HG03378 (cell line): ENCODE results near the gene CD22.

Source experiments
- ATAC-seq: cut with Tn5 transposase; IDR thresholded peaks from one replicate; pipeline ENCODE4 v1.9.1; 2021; ENCODE audit warnings: mild to moderate bottlenecking, moderate library complexity; ENCODE audit not compliant: unreplicated experiment

The CD22 gene

DNA sequence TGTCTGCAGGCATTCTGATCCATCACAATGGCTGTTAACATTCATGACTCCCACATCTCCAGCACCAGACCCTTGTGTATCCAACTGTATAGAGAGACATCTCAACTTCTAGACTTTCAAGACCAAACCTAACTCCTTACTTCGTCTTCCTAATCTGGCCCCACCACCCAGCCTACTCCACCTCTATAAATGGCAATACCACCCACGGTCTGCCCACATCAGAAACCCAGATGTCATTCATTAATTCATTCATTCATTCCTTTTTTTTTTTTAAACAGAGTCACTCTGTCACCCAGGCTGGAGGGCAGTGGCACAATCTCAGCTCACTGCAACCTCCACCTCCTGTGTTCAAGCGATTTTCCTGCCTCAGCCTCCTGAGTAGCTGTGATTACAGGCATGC, 52.3 kb downstream of the CD22 start:
- no peak for ATAC-seq

DNA sequence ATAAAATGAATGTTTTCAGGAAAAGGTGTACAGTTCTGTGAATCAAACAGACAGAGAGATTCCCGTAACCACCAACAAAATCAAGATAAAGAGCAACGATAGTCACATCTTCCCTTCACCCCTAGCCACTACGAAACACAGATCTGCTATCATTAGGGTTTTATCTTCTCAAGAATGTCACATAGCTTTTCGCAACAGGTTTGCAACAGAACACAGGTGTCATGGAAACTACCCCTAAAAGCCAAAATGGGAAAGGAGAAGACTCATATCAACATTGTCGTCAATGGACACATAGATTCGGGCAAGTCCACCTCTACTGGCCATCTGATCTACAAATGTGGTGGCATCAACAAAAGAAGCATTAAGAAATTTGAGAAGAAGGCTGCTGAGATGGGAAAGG, 52.9 kb downstream of the CD22 start:
- no peak for ATAC-seq

DNA sequence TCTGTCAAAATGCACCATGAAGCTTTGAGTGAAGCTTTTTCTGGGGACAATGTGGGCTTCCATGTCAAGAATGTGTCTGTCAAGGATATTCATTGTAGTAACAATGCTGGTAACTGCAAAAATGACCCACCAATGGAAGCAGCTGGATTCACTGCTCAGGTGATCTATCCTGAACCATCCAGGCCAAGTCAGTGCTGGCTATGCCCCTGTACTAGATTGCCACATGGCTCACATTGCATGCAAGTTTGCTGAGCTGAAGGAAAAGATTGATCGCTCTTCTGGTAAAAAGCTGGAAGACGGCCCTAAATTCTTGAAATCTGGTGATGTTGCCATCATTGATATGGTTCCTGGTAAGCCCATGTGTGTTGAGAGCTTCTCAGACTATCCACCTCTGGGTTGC, 54.5 kb downstream of the CD22 start:
- ATAC-seq: no peak

DNA sequence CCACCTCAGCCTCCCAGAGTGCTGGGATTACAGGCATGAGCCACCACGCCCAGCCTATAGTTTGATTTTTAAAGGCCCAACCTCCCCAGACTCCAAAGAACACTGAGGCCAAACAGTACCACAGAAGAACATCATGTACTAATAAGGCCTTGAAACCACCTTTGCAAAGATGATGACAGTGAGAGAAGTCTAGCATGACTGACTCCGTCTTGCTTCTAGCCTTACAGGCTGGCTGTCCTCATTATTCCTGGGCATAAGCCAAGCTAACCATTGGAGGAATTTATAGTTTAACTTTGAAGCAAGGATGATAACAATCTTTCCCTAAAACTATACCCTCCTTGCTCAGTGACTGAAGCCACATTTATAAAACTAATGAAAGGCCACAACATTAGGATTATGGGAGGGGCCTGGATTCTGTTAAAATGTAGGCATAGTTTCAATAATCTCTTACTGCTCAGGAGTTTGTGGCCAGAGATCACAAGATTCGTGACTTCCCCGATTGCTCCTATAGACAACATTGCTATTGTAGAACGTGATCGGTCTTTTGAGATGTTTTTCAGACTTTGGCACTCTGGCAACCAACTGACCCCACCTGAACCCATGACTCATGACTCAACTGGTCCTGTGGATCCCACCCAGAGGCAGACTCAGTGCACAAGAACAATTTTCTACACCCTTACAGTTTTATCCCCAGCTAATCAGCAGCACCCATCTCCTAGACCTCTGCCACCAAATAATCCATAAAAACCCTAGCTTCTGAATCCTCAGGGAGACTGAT, 59.5 kb downstream of the CD22 start:
- ATAC-seq: no peak

DNA sequence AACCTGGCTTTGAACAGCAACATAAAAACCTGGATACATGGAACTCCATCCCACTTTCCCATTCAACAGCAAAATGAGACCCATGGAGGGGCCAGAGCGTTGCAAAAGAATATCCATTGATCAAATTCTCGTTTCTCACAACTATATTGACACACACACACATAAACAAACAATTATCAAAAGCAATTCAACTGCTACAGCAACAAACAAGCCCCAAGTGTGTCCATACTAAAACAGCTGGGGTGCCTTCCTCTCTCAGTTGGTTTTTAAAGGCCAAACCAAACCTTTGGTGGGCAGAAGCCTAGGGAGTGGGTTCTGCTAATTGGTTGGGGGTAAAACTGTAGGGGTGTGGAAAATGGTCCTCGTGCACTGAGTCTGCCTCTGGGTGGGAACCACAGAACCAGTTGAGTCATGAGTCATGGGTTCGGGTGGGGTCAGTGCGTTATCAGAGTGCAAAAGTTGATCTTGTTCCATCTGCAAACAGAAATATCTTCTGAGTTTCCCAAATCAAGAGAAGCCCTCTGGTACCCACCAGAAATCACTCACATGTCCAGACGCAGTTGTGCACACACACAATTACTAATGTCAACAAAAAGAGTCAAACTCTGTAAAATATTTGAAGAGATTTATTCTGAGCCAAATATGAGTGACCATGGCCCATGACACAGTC, 60.3 kb downstream of the CD22 start:
- ATAC-seq: no peak

DNA sequence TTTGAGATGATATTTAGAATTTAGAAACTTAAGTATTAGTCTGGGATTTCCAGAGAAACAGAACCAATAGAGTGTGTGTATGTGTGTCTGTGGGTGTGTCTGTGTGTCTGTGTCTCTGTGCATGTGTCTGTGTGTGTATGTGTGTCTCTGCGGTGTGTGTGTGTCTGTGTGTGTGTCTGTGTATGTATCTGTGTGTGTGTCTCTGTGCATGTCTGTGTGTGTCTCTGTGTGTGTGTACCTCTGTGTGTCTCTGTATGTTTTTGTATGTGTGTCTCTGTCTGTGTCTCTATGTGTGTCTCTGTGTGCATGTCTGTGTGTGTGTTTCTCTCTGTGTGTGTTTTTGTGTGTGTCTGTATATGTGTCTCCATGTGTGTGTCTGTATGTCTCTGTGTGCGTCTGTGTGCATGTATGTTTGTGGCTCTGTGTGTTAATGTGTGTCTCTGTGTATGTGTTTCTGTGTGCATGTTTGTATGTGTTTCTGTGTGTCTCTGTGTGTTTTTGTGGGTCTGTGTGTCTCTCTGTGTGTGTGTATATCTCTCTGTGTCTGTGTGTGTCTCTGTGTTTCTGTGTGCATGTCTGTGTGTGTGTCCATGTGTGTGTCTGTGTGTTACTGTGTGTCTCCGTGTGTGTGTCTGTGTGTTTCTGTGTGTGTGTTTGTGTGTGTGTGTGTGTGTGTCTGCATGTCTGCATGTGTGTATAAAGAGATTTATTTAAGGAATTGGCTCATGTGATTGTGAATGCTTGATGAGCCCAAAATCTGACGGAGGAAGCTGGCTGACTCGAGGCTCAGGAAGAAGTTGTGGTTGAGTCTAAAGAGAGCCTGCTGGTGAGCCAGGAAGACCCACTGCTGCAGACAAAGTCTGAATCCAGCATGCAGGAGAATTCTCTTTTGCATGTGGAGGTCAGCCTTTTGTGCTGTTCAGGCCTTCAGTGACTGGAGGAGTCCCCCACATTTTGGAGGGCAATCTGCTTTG, 64.0 kb downstream of the CD22 start:
- ATAC-seq: no peak

DNA sequence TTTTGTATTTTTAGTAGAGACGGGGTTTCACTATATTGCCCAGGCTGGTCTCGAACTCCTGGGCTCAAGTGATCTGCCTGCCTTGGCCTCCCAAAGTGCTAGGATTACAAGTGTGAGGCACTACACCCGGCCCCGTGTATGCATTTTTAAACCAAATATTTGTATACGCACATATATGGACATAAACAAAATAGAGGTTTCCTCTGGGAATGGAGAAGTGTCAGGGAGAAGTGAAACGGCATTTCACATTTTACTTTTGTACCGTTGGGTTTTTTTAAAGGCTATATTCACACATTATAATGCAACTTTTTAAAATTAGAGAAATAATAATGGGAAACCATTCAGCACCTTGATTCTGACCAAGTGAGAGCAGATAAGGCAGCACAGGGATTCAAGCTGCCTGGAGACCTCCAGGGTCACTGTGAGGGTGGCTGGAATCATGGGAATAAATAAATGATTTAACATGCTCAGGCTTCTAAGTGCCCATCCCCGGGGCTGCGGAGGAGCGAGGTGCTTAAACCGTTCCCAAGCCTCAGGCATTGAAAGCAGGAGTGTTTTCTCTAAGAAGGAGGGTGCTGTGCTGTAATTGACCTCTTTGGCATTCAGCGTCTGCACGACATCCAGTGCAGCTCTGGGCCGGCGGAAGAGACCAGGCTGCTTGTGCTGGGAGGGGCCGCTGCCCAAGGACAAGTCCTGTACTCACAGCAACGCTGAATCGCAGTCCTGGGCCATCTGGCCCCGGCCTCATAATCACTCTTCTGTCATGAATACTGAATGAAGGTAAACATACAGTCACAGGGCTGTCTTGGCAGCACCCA, 66.6 kb downstream of the CD22 start:
- no peak for ATAC-seq

DNA sequence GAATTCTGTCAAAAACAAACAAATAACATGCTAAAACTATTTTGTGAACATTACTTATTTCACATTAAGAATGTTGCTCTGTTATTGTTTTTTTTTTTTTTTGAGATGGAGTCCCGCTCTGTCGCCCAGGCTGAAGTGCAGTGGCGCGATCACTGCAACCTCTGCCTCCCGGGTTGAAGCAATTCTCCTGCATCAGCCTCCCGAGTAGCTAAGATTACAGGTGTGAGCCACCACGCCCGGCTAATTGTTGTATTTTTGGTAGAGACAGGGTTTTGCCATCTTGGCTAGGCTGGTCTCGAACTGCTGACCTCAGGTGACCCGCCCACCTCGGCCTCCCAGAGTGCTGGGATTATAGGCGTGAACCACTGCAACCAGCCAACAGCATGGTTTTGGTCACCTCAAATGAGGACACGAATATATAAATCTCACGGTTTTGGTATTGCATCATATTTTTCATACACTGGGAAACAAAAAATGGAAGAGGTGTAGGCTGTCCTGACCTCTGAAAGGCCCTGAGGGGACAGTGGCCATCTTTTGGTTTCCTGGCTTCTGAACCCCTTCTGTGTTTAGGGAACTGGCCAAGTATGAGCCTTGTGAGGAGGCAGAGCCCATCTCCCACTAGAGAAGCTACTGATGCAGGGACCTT, 67.4 kb downstream of the CD22 start:
- ATAC-seq: no peak
